DMS79 (cell line): ENCODE data around the gene PRPF19.

Experiments used
- DNase-seq: peaks from one replicate; lab custom pipeline; 2025; lab: John Stamatoyannopoulos, UW

PRPF19 gene

GRCh38 chr11:60858731-60859464, 47.5 kb downstream of the PRPF19 start:
- DNase-seq, result no peak

DNA sequence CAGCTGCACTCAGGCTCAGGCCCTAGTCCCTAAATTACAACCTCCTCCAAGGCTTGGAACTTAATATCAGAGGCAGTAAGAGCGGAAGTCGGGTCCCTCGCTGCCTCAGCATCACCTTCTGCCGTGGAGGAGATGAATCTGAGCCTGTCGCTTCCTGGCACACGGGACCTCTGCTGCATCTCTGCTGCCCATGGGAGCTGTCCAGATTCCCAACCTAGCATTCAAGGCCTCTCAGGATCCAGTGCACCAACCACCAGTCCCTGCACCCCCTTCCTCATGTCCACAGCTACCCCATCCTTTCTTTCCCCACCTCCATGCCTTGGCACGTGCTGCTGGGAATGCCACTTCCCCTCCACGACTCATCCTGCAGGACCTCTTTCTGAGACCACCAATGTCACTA, 48.1 kb downstream of the PRPF19 start:
- no peak for DNase-seq

DNA sequence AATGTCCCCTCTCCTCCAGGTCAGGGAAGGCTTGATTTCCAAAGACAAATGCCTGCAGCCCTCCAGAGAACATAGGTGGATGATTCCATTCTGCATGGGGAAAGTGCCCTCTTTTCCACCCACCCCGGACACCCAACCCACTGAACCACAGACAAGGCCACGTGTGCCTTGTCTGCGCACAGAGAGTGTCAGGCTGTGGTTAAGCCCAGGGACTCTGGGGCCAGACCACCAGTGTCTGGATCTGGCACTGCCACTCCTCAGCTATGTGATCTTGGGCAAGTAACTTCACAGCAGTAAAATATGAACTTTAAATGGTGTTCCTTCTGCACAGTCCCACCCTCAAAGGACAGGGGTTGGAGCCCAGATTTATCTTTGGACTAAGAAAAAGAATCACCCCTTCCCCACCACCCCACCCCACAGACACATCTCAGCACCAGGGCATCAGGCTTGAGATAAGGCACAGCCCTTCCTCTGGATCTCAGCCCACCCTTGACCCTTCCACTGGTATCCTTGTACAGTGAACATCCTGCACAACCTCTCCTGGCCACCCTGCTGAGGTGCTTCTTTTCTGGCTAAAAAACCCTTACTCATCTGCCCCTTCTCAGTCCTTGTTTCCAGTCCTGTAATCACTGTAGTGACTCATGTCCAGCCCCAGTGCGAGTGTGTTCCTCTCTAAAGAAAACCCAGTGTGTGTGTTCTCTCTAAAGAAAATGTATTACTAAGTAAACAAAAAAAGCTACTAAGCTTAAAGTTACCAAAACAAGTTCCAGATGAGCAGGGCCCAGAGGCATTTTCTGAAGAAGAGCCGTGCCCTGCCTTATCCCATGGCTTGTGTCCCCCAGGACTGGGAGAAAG, 48.8 kb downstream of the PRPF19 start:
- DNase-seq, result no peak

GRCh38 chr11:60855726-60856633, 50.4 kb downstream of the PRPF19 start, which contains the start of gene PTGDR2:
Gene PTGDR2 (minus strand): TSS chr11:60855950. CDS start chr11:60853722, 2,228 bp downstream.
- DNase-seq, result no peak

DNA sequence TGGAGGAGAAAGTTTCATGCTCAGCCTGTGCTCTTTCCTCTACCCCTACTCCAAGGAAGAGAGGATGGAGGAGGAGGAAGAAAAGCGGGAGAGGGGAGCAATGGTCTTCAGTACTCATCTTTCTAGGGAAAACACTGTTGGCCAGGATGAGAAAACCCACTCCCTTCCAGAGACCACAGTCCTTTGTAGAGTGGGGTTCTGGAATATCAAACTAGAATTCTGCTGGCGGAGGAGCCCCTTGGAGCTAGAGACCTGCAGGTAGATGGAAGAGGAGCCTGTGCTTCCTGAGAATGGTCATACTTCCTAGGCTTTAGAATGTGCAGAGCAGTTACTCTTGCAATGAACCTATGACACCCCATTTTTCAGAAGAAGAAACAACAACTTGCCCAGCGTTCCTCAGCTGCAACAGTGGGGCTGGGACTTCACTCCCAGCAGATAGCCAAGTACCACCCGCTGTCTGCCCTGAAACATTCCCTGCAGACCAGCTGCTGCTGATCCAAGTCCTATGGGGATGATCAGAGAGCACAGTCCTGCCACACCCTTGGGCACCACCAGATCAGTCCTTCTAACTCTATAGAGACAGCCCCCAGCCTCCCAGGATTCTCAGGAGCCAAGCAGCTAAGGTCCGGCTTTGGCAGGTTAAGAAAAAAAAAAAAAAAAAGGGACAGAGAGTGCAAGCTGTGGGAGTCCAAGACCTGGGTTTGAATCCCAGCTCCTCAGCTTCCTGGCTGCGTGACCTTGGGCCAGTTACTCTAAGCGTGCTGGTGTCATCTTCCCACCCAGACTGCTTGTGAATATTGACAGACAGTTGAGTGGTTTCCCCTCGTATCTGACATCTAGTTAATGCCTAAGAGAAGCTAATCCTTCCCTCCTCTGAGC, 51.3 kb downstream of the PRPF19 start:
- no peak for DNase-seq

- DNase-seq, result no peak
Measured at GRCh38 chr11:60854140-60854846, 52.1 kb downstream of the PRPF19 start.

DNA sequence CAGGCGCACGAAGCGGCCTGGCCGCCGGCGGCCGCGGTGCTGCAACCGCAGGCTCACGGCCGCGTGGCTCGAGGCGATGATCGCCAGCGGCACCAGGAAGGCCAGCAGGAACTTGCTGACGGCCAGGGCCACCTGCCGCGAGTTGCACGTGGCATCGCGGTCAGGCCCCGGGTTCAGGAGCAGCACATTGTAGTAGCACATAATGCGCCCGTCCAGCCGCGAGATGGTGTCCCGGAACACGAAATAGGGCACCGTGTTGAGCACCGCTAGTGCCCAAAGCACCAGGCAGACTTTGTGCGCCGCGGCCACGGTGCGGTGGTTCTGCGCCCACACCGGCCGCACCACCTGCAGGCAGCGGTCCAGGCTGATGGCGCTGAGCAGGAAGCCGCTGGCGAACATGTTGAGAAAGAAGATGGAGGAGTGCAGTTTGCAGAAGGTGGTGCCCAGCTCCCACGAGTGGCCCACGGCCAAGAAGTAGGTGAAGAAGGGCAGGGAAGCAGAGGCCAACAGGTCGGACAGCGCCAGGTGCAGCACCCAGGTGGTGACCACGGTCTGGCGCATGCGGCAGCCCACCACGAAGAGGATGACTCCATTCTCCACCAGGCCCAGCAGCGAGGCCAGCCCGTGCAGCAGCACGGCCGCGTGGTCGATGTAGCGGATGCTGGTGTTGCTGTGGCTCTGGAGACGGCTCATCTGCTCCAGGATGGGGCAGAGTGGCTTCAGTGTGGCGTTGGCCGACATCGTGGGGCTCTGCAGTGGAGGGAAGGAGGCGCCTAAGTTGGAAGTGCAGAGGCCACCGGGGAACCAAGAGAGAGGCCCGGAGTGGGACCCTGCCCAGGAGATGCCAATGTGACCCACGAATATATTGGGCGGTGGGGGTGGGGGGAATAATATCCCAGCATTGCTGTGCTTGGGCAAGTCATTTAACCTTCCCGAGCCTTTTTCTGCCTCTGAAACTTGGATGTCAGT, 53.1 kb downstream of the PRPF19 start:
- no peak for DNase-seq

- DNase-seq, result no peak
Measured at GRCh38 chr11:60852117-60852981, 54.0 kb downstream of the PRPF19 start.

GRCh38 chr11:60851327-60852104, 54.9 kb downstream of the PRPF19 start:
- DNase-seq, result no peak

DNA sequence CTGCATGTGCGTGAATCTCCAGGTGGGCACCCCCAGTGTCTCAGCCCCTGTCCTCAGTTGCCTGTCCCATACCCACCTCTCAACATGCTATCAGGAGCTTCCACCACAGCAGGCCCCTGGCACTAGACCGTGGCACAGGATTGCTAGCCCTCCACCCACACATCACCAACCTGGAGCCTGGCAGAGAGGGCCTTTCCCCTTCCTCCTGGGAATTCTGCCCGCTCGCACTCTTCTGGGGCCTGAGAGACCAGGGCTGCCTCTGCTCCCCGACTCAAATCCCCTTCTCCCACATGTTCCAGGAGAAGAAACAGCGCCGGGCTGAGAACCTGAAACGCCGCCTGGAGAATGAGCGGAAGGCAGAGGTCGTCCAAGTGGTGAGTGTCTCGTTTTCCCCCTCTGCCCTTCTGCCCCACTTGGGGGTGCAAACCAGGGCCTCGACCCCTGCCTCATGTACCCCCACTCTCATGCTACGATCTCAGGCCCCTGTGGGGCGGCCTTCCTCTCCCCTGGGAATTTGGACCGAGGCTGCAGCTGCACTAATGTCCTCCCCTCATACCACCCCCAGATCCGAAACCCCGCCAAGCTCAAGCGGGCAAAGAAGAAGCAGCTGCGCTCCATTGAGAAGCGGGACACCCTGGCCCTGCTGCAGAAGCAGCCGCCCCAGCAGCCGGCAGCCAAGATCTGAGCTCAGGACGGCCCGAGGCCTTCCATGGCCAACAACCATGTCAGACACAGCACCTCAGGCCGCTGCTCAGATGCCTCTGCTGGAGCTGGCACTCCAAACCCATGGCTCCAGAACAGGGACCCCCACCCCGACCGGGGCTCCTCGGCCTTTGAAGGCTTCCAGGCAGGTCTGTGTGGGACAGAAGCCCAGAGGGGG, 56.5 kb downstream of the PRPF19 start:
- no peak for DNase-seq

GRCh38 chr11:60848714-60849151, 57.7 kb downstream of the PRPF19 start:
- DNase-seq, result no peak

DNA sequence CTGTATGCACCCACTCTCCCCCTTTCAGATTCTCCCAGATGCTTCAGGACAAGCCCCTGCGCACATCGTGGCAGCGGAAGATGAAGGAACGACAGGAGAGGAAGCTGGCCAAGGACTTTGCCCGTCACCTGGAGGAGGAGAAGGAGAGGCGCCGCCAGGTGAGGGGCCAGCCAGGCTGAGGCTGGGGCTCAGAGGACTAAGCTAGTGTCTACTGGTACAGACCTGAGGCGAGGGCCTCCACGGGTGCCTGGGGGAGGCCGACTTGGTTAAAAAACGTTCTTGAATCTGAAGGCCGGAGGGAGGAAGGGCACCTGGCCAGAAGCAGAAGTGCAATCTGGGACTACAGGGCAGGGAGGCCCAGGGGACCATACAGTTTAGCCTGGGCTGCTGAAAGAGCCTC, 58.5 kb downstream of the PRPF19 start:
- DNase-seq, result no peak

DNA sequence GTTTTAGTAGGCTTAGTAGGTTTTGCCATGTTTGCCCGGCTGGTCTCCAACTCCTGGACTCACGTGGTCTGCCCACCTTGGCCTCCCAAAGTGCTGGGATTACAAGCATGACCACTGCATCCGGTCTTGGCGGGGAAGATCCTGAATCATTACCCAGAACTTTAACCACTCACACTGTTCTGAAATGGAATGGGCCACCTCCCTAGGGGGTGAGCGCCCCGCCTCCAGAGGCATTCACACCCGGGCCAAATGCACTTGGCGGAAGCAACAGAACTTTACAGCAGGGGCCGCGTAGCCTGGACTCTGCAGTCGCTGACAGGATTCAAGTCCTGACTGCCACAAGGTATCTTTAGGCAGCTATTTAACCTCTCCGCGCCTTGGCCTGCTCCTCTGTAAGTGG, 59.1 kb downstream of the PRPF19 start:
- no peak for DNase-seq

DNA sequence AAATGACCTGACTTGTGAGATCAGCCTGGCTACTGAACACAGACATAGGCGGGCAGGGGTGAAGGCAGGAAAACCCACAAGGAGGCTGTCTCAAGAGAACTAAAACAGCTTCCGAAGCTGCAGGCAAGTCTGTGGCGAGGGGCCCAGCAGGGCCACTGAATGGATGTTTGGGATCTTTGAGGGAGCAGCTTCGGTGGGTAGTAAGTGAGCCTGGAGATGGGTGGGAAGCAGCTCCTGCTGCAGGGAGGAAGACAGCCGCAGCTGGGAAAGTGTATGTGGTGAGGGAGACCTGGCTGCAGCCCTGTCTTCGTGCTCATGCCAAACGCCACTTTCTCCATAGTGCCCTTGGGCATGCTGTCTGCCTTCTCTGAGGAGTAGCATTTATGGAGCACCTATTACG, 61.0 kb downstream of the PRPF19 start:
- DNase-seq, result no peak

GRCh38 chr11:60844870-60845221, 61.5 kb downstream of the PRPF19 start:
- no peak for DNase-seq

DNA sequence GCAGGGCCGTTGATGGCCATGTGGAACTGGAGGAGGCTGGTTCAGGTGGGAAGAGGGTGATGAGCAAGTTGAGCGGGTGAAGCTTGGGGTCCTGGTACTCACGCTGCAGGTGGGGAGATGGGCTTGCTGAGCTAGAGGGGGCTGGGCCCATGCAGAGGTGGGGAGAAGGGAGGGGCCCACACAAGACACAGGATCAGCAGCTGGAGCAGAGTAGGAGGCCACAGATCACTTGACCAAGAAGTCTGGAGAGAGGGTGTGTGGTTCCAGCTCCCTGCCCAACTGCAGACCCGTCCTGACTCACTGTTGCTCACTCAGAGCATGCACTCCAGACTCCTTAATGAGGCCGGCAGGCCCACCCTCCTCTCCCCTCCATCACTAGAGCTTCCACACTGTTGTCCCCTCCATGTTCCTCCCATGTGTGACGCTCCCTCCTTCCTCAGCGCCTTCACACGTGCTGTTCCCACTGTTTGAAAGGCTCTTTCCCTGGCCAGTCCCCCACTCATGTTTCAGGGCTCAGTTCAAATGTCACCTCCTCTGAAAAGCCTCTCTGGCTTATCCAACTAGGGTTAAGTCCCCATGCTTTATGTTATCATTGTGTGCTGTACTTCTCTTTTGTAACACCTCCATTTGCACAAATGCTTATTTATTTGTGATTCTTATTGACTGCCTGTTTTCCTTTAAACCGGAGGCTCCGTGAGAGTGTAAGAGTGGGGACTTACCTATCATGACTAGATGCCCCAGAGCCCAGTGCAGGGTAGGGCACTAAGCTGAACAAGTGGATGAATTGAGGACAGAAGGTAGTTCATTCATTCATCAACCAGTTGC, 62.1 kb downstream of the PRPF19 start:
- no peak for DNase-seq
